Kidney (tissue), 14 donors: ENCODE measurements around the gene DARS2. TPM values are rescaled to one million over a fixed set of nuclear protein-coding genes. Genes with fewer than 3 reads are reported as not detected.

ENCODE experiments used
- DNase-seq, 5 donors: peaks; one replicate each; pipeline ENCODE4 v3.0.0-alpha.2; 2013 to 2020
- FAIRE-seq: peaks from 2 replicates; lab custom pipeline; 2012; peaks lifted over from hg19 to GRCh38; lab: Jason Lieb, UNC
- H3K27ac ChIP-seq, 2 donors: one replicate each; pipeline ENCODE4 v1.7.0; 2013; ENCODE audit warnings: low read depth in 2 of 2, low read length in 2 of 2, inconsistent platforms in 1 of 2
- H3K27me3 ChIP-seq: one replicate; pipeline ENCODE4 v1.7.1; 2013; ENCODE audit warnings: low read length, inconsistent platforms; ENCODE audit not compliant: control insufficient read depth, insufficient read depth
- H3K36me3 ChIP-seq, 3 donors: one replicate each; pipeline versions ENCODE4 v1.7.0 to v1.7.1; 2013; ENCODE audit warnings: low read length in 3 of 3, control low read depth in 1 of 3, inconsistent platforms in 1 of 3; ENCODE audit not compliant: insufficient read depth in 3 of 3, control insufficient read depth in 2 of 3
- H3K4me1 ChIP-seq, 3 donors: one replicate each; pipeline versions ENCODE4 v1.7.0 to v1.7.1; 2013; ENCODE audit warnings: low read length in 3 of 3, inconsistent platforms in 1 of 3, low read depth in 1 of 3; ENCODE audit not compliant: control insufficient read depth in 2 of 3, insufficient read depth in 2 of 3
- H3K4me3 ChIP-seq, 3 donors: one replicate each; pipeline versions ENCODE4 v1.7.0 to v1.8.1; 2013; ENCODE audit warnings: low read length in 3 of 3, control low read depth in 1 of 3, inconsistent platforms in 1 of 3
- H3K9ac ChIP-seq, 3 donors: one replicate each; pipeline versions ENCODE4 v1.7.0 to v1.7.1; 2013; ENCODE audit warnings: low read length in 3 of 3, control low read depth in 1 of 3, inconsistent platforms in 1 of 3
- H3K9me3 ChIP-seq, 3 donors: one replicate each; pipeline versions ENCODE4 v1.7.0 to v1.7.1; 2013; ENCODE audit warnings: low read length in 3 of 3, control low read depth in 1 of 3, inconsistent platforms in 1 of 3; ENCODE audit not compliant: control insufficient read depth in 2 of 3, insufficient read depth in 1 of 3
- intact Hi-C: fragments of 100-400 bp; cut with DNase I; formaldehyde crosslinking; loops from one replicate; pipeline ENCODE4 v1.11.1; 2022
- polyA plus RNA-seq: library from polyadenylated mRNA; stranded (reverse); fragments of 350-450 nt; fragmentation: Illumina TruSeq; extraction: RNeasy Lipid Tissue Mini Kit (QIAGEN cat#74804); gene quantifications from one replicate; pipeline ENCODE4 v1.2.3, GENCODE V29; 2014; ENCODE audit warnings: low read depth, low replicate concordance; ENCODE audit not compliant: insufficient read depth
- total RNA-seq: library from RNA; stranded (reverse); fragmentation: NEBNext Ultra II Directional; extraction: Animal tissue kit (Norgen Biotek cat#: 25700); gene quantifications from one replicate; pipeline ENCODE4 v1.2.1, GENCODE V29; 2021
- TF ChIP-seq, protein P1 (sequence below): IDR thresholded peaks from 3 replicates; pipeline ENCODE4 v1.5.1; 2012; ENCODE audit warnings: mild to moderate bottlenecking, moderate library complexity, borderline replicate concordance; ENCODE audit not compliant: insufficient read depth; ENCODE audit errors: extremely low read depth
- donor health status: control.
- donor health status: control.
- donor health status: control.
- donor health status: control.
- donor health status: control.
- donor health status: DM: yes; HTN: yes; CAD: no.
- donor health status: Normal renal cell carcinoma (clear cell type).

DARS2 gene
- total and polyA plus RNA-seq, 2 donors from 2014 or later: 14.2 to 19.6 TPM

GRCh38 chr1:173863224-173864161 is 39.0 kb downstream of the DARS2 start:
- FAIRE-seq (no peak), DNase-seq (no peak)
- Histone ChIP-seq H3K9ac (no peak overlapping the region), H3K9me3 (no peaks in the 10 kb centered on the region), H3K27ac (no peak overlapping the region), H3K4me3 (no peak overlapping the region), H3K36me3 (peaks cover 20 to 40% (median 24%) of the 10 kb centered on the region in 3 donors), H3K4me1 (peaks cover 0 to 12% (median 11%) of the 10 kb centered on the region in 3 donors), H3K27me3 (no peaks in the 10 kb centered on the region)
- intact Hi-C loops: no loop called here
- TF ChIP-seq, protein P1, sequence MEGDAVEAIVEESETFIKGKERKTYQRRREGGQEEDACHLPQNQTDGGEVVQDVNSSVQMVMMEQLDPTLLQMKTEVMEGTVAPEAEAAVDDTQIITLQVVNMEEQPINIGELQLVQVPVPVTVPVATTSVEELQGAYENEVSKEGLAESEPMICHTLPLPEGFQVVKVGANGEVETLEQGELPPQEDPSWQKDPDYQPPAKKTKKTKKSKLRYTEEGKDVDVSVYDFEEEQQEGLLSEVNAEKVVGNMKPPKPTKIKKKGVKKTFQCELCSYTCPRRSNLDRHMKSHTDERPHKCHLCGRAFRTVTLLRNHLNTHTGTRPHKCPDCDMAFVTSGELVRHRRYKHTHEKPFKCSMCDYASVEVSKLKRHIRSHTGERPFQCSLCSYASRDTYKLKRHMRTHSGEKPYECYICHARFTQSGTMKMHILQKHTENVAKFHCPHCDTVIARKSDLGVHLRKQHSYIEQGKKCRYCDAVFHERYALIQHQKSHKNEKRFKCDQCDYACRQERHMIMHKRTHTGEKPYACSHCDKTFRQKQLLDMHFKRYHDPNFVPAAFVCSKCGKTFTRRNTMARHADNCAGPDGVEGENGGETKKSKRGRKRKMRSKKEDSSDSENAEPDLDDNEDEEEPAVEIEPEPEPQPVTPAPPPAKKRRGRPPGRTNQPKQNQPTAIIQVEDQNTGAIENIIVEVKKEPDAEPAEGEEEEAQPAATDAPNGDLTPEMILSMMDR: no peak

GRCh38 chr1:173864179-173864867 is 39.9 kb downstream of the DARS2 start:
- H3K9me3 ChIP-seq: no peaks in the 10 kb centered on the region
- no peak overlapping the region for H3K4me3 ChIP-seq
- intact Hi-C loops: no loop called here
- no peak overlapping the region for H3K27ac ChIP-seq
- peaks cover 0 to 12% (median 11%) of the 10 kb centered on the region in 3 donors for H3K4me1 ChIP-seq
- H3K36me3 ChIP-seq: peaks cover 20 to 40% (median 24%) of the 10 kb centered on the region in 3 donors
- H3K27me3 ChIP-seq: no peaks in the 10 kb centered on the region
- no peak overlapping the region for H3K9ac ChIP-seq
- TF ChIP-seq, protein P1: no peak
- DNase-seq: no peak
- no peak for FAIRE-seq

DNA sequence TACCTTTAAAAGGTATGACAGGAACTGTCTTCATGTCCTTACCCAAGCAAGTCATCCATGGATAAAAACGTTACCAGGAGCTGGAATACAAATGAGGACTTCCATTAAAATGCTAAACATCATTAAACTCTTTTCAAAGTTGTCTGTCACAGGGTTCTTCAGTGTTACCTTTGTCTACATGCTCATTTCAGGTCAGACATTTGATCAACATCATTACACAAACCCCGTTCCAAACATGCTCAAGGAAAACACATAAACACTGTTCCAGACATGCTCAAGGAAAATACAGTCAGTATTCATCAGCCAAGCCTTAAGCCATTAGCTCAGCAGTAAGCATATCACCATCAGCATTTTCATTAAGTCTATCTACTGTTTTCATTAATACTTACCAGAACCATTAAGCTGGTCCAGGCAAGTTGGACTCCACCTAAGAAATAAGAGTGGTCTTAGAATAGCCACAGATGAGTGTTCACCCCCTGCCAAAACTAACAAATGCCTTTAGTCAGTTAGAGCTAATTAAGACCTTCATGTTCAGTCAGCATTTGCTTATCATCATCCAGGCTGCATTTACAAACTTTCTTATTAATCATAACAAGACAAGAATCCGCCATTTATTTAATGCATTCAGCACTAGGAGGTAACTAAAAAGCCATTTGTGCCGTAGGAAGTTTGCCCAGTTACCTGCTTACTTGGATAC is 41.1 kb downstream of the DARS2 start:
- intact Hi-C loops: no loop called here
- peaks cover 0 to 22% (median 14%) of the 10 kb centered on the region in 3 donors for H3K4me1 ChIP-seq
- no peak overlapping the region for H3K27ac ChIP-seq
- no peaks in the 10 kb centered on the region for H3K27me3 ChIP-seq
- TF ChIP-seq, protein P1: no peak
- peaks cover 20 to 43% (median 27%) of the 10 kb centered on the region in 3 donors for H3K36me3 ChIP-seq
- peak overlapping the region in 2 of 3 donors; percentile 32 to 99 for H3K4me3 ChIP-seq
- H3K9me3 ChIP-seq: no peaks in the 10 kb centered on the region
- DNase-seq (no peak), FAIRE-seq (no peak)
- peak overlapping the region in 1 of 3 donors; percentile 17 for H3K9ac ChIP-seq
